HG02943 (cell line): Measurements from ENCODE around the gene SHE.

Experiments used
- ATAC-seq: cut with Tn5 transposase; IDR thresholded peaks from one replicate; pipeline ENCODE4 v1.9.1; 2021; ENCODE audit warnings: mild to moderate bottlenecking, low read depth, moderate library complexity; ENCODE audit not compliant: unreplicated experiment

SHE gene

GRCh38 chr1:154453161-154453560 is 49.1 kb downstream of the SHE start:
- ATAC-seq, result no peak

- ATAC-seq, result no peak
Measured at GRCh38 chr1:154448331-154448811, 53.8 kb downstream of the SHE start.

- no peak for ATAC-seq
Measured at GRCh38 chr1:154446789-154447188, 55.4 kb downstream of the SHE start.

GRCh38 chr1:154446292-154446691 is 55.9 kb downstream of the SHE start:
- no peak for ATAC-seq

- ATAC-seq, result peak; percentile 69
Measured at GRCh38 chr1:154445040-154445472, 57.2 kb downstream of the SHE start.

GRCh38 chr1:154443274-154444013 is 58.8 kb downstream of the SHE start:
- no peak for ATAC-seq

- ATAC-seq, result no peak
Measured at GRCh38 chr1:154442006-154442740, 60.0 kb downstream of the SHE start.

- ATAC-seq, result no peak
Measured at GRCh38 chr1:154441241-154441888, 60.8 kb downstream of the SHE start.

GRCh38 chr1:154440036-154440804 is 62.0 kb downstream of the SHE start:
- ATAC-seq, result no peak

GRCh38 chr1:154436433-154436832 is 65.8 kb downstream of the SHE start:
- no peak for ATAC-seq

GRCh38 chr1:154435599-154436200 is 66.5 kb downstream of the SHE start:
- no peak for ATAC-seq

GRCh38 chr1:154434346-154435085 is 67.7 kb downstream of the SHE start:
- ATAC-seq, result no peak

GRCh38 chr1:154433161-154433764 is 68.9 kb downstream of the SHE start:
- no peak for ATAC-seq

GRCh38 chr1:154431586-154432373 is 70.4 kb downstream of the SHE start:
- no peak for ATAC-seq

- ATAC-seq, result no peak
Measured at GRCh38 chr1:154430903-154431302, 71.3 kb downstream of the SHE start.

- ATAC-seq, result no peak
Measured at GRCh38 chr1:154429841-154430611, 72.2 kb downstream of the SHE start.
